HG02852 (cell line): ENCODE measurements around the gene FMO4.
"Not testable (repeated sequence)": the region's sequence is repeated elsewhere in the genome, so short reads cannot be mapped to it uniquely, and the experiment has no call there.

ENCODE experiments used
- ATAC-seq: cut with Tn5 transposase; IDR thresholded peaks from one replicate; pipeline ENCODE4 v1.9.1; 2021; ENCODE audit warnings: mild to moderate bottlenecking, moderate library complexity; ENCODE audit not compliant: unreplicated experiment

FMO4 gene

DNA sequence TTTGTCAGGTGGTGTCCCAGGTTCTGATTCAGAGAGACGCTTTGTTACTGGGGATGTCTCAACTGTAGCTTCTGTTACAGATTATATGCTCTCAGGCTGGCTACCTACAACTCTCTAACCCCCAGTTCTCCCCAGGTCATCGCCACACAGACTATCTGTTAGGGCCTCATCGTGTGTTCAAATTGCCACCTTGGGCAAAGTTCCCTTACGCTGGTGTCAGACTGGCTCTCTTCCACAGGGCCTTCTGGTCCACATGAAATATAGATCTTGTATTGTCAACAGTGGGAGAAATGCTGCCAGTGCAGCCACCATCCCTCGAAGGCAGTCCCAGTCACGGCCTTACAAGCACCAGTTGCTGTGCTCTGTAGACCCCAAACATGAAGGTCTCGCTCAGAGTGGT, 15.3 kb downstream of the FMO4 start:
- ATAC-seq = no peak

- no peak for ATAC-seq
These were observed 20.1 kb downstream of the FMO4 start for GRCh38 chr1:171334024-171334640.

GRCh38 chr1:171335964-171336363, 22.0 kb downstream of the FMO4 start:
- no peak for ATAC-seq

- not testable (repeated sequence) for ATAC-seq
These were observed 25.4 kb downstream of the FMO4 start for GRCh38 chr1:171339345-171339744.

- no peak for ATAC-seq
These were observed 29.9 kb downstream of the FMO4 start for GRCh38 chr1:171343727-171344472.

GRCh38 chr1:171344473-171344820, 30.5 kb downstream of the FMO4 start:
- no peak for ATAC-seq

- no peak for ATAC-seq
These were observed 31.6 kb downstream of the FMO4 start for GRCh38 chr1:171345536-171345935.

DNA sequence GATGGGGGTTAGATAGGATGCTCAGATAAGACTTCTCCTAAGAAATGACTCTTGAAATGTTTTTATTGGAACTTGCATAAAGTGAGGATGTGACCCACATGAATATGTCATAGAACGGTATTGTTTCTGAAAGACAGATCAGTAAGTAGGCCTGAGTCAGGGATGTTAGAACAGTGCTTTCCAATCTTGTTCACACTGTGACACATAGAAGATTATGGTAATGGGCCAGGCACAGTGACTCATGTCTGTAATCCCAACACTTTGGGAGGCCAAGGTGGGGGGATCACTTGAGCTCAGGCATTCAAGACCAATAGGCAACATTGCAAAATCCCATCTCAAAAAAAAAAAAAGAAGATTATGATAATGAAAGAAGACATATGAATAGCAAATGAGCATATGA, 32.9 kb downstream of the FMO4 start:
- no peak for ATAC-seq

DNA sequence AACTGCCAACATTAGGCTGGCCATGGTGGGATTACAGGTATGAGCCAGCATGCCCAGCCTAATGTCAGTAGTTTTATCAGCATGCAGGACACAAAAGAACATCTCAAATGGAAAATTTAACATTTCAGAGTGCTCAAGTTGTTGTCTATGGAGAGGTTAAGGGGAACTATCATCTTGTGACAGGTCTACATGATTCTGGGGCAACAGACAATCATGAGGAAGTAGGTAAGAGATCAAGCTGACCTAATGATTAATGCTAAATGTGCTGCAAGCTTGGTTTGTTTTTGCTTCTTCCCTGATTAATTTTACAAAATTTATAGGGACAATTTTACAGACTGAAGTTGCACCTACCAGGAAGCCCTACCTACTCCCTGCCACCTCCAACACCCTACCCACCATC, 36.6 kb downstream of the FMO4 start:
- no peak for ATAC-seq

DNA sequence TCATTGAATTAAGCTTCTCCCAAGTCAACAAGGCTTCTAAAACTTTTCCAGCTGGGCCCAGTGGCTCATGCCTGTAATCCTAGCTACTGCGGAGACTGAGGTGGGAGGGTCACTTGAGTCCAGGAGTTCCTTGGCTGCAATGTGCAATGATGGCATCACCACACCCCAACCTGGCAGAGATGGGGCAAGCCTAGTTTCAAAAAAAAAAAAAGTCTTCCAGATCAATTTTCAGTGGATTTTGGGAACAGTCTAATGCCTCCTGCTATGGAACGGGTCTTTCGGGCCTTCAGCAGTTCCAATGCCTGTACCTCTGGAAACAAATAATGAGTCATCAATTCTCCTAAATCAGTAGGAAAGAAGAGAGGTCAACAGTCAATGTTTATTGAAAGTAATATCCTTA, 38.0 kb downstream of the FMO4 start:
- ATAC-seq = no peak

DNA sequence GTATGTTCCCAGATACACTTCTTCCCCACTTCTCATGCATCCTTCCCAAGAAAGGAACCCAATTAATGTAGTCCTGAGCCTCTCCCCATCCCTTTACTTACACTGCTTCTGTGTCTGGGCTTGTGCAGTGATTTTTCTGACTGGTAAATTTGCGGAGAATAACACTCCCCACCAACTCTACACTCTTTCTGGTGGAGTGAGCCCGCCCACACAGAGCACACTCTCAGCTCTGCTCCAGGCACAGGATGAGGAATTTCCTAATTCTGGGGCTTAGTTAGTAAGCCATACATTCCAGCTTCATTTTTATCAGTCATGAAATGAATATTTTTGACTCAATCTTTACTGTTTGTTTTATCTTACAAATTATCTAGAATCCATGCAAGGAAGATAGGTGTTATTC, 38.6 kb downstream of the FMO4 start:
- no peak for ATAC-seq

DNA sequence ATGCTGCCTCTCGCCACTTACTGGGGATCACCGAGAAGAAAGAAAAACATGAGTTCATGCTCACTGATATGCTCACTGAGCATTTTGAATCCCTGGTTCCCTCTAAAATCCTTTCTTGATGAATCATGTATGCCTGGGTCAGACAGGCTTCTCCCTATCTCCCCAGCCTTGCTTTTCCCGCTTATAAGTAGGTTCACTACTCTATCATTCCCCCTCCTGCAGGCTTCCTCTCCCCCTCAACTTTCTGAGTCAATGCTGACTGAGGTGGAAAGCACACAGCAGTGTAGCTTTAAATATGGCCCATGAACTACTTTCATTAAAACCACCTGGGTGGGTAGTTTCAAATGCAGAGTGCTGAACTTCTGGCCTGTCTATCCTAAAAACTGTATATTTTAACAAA, 41.7 kb downstream of the FMO4 start:
- ATAC-seq = no peak

GRCh38 chr1:171357179-171357578, 43.2 kb downstream of the FMO4 start:
- no peak for ATAC-seq

DNA sequence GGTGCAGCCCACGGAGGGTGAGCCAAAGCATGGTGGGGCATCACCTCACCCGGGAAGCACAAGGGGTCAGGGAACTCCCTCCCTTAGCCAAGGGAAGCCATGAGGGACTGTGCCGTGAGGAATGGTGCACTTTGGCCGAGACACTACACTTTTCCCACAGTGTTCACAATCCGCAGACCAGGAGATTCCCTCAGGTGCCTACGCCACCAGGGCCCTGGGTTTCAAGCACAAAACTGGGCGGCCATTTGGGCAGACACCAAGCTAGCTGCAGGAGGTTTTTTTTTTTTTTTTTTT, 45.3 kb downstream of the FMO4 start:
- not testable (repeated sequence) for ATAC-seq

DNA sequence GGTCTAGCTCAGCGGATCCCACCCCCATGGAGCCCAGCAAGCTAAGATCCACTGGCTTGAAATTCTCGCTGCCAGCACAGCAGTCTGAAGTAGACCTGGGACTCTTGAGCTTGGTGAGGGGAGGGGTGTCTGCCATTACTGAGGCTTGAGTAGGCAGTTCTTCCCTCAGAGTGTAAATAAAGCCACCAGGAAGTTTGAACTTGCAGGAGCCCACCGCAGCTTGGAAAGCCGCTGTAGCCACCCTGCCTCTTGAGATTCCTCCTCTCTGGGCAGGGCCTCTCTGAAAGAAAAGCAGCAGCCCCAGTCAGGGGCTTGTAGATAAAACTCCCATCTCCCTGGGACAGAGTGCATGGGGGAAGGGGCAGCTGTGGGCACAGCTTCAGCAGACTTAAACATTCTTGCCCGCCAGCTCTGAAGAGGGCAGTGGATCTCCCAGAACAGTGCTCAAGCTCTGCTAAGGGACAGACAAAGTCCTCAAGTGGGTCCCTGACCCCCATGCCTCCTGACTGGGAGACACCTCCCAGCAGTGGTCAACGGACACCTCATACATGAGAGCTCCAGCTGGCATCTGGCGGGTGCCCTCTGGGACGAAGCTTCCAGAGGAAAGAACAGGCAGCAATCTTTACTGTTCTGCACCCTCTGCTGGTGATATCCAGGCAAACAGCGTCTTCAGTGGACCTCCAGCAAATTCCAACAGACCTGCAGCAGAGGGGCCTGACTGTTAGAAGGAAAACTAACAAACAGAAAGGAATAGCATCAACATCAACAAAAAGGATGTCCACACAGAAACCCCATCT, 45.9 kb downstream of the FMO4 start:
- not testable (repeated sequence) for ATAC-seq

DNA sequence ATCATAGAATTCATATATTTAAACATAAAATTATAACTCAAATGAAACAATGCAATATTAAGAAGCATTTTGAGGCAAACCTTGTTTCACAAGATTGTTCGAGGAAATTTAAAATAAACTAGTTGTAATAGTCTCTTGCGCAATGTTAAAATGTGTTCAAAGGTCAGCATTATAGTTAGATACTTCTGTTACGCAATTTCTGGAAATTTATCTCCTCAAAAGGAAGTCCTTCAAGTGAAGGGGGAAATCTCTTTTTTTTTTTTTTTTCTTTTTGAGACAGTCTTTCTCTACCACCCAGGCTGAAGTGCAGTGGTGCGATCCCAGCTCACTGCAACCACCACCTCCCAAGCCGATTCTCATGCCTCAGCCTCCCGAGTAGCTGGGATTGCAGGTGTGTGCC, 52.1 kb downstream of the FMO4 start:
- ATAC-seq = no peak

- no peak for ATAC-seq
These were observed 52.8 kb downstream of the FMO4 start for GRCh38 chr1:171366816-171367215.

DNA sequence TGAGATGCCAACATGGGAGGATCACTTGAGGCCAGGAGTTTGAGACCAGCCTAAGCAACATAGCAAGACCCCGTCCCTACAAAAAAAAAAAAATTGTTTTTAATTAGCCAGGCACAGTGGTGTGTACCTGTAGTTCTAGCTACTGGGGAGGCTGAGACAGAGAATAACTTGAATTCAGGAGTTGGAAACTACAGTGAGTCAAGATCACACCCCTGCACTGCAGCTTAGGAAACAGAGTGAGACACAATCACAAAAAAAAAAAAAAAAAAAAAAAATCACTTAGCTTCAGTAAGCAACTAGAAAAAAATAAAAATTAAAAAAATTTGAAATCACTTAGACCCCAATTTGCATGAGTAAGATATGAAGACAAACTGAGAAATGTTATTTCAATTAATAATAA, 53.5 kb downstream of the FMO4 start:
- ATAC-seq = no peak

DNA sequence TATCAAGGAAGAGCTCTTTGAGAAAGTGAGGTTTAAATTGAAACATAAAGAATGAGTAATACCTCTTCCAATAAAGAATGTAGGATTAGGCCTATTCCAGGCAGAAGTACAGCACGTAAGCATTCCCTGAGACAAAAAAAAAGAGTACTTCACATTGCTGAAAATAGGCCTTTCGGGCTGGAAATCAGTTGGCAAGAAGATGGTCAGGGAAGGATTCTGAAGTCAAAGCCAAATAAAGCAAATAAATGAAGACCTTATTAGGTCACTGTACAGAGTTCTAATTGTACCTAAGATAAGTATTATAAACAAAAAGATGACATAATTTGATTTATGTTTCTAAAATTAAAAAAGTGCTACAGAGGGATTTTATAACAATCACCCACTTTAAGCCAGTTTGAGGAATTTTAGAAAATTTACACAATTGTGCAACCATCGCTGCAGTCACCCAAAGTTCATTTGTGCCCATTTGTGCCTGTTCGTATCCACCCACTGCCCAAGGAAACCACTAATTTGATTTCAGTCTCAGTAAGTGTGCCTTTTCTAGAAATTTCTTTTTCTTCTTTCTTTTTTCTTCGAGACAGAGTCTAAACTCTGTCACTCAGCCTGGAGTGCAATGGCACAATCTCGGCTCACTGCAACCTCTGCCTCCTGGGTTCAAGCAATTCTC, 58.6 kb downstream of the FMO4 start:
- ATAC-seq = no peak

DNA sequence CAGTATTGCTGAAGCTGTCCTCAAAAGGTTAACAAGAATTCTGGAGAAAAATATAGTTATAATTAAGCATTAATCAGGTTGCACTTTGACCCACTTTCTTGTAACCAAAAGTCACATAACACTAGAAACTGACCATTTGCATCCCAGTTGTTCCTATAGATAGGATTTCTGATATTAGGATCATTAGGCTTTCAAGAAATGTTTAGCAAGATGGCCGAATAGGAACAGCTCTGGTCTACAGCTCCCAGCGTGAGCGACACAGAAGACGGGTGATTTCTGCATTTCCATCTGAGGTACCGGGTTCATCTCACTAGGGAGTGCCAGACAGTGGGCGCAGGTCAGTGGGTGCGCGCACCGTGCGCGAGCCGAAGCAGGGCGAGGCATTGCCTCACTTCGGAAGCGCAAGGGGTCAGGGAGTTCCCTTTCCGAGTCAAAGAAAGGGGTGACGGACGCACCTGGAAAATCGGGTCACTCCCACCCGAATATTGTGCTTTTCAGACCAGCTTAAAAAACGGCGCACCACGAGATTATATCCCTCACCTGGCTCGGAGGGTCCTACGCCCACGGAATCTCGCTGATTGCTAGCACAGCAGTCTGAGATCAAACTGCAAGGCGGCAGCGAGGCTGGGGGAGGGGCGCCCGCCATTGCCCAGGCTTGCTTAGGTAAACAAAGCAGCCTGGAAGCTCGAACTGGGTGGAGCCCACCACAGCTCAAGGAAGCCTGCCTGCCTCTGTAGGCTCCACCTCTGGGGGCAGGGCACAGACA, 59.6 kb downstream of the FMO4 start:
- ATAC-seq = not testable (repeated sequence)

DNA sequence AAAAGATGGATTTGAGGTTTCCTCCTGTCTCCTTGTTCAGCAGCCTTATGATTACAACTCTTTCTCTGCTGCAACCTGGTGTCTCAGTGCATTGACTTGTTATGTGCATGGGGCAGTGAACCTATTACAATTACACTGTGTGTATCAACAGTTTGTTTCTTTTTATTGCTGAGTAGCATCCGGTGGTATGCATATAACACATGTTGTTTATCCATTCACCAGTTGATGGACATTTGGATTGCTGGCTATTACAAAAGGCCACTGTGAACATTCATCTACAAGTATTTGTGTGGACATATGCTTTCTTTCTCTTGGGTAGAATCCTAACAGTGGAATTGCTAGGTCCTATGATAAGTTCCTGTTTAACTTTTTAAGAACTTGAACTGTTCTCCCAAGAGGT, 65.9 kb downstream of the FMO4 start:
- no peak for ATAC-seq
